Activated naive CD8-positive, alpha-beta T cell treated with anti-CD3 and anti-CD28 coated beads, Interleukin-2, amount 50 U/mL, for 24 hours (primary cell): ENCODE results near the gene PARD6G.
A peak's percentile ranks its signal among the peaks of the same experiment; 100 is the strongest.

ENCODE experiments used
- ATAC-seq: fragments of 150-1000 bp; cut with Tn5 transposase; one replicate; pipeline ENCODE4 v1.10.0; 2021
- DNase-seq: peaks from one replicate; pipeline ENCODE4 v3.0.0; 2021
- H3K27ac Mint-ChIP-seq: one replicate; pipeline ENCODE4 v1.8.0; 2021; ENCODE audit warnings: mild to moderate bottlenecking, mixed read lengths
- H3K27me3 Mint-ChIP-seq: one replicate; pipeline ENCODE4 v1.8.0; 2021; ENCODE audit warnings: mixed read lengths
- H3K36me3 Mint-ChIP-seq: one replicate; pipeline ENCODE4 v1.8.0; 2021; ENCODE audit warnings: low read depth, mixed read lengths
- H3K4me1 Mint-ChIP-seq: one replicate; pipeline ENCODE4 v1.8.0; 2021; ENCODE audit warnings: mixed read lengths
- H3K4me3 Mint-ChIP-seq: one replicate; pipeline ENCODE4 v1.8.0; 2021; ENCODE audit warnings: mild to moderate bottlenecking, moderate library complexity, mixed read lengths
- H3K9me3 Mint-ChIP-seq: one replicate; pipeline ENCODE4 v1.8.0; 2021; ENCODE audit warnings: mixed read lengths

Gene PARD6G

GRCh38 chr18:80129672-80130367, 117.5 kb downstream of the PARD6G start:
- no peaks in the 10 kb centered on the region for H3K27me3 Mint-ChIP-seq
- peaks cover 3% of the 10 kb centered on the region for H3K9me3 Mint-ChIP-seq
- no peak overlapping the region for H3K27ac Mint-ChIP-seq
- H3K4me3 Mint-ChIP-seq: no peak overlapping the region
- H3K4me1 Mint-ChIP-seq: peaks cover 47% of the 10 kb centered on the region
- ATAC-seq: no peak
- H3K36me3 Mint-ChIP-seq: peaks cover 43% of the 10 kb centered on the region
- no peak for DNase-seq

- Mint-ChIP-seq H3K4me1 (peaks cover 47% of the 10 kb centered on the region), H3K4me3 (peak overlapping the region; percentile 2), H3K36me3 (peaks cover 35% of the 10 kb centered on the region), H3K27ac (no peak overlapping the region), H3K27me3 (no peaks in the 10 kb centered on the region), H3K9me3 (peaks cover 3% of the 10 kb centered on the region)
- ATAC-seq: no peak
- DNase-seq: no peak
Measured at GRCh38 chr18:80127635-80128034, 119.7 kb downstream of the PARD6G start.

DNA sequence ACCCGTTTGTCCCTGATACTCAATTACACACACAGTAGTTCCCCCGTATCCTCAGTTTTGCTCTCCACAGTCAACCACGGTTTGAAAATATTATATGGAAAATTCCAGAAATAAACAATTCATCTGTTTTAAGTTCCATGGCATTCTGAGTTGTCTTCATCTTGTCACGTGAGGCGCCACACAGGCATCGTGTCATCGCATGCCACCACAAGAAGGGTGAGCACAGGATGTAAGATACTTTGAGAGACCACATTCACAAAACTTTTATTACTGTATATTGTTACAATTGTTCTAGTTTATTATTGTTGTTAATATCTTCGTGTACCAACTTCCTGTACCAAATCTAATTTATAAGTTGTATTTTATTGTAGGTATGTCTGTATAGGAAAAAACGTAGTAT, 120.5 kb downstream of the PARD6G start:
- H3K27ac Mint-ChIP-seq: peak overlapping the region; percentile 5
- H3K4me1 Mint-ChIP-seq: peaks cover 45% of the 10 kb centered on the region
- peaks cover 36% of the 10 kb centered on the region for H3K36me3 Mint-ChIP-seq
- H3K4me3 Mint-ChIP-seq: peak overlapping the region; percentile 8
- DNase-seq: no peak
- peaks cover 3% of the 10 kb centered on the region for H3K9me3 Mint-ChIP-seq
- ATAC-seq: no peak
- H3K27me3 Mint-ChIP-seq: no peaks in the 10 kb centered on the region

DNA sequence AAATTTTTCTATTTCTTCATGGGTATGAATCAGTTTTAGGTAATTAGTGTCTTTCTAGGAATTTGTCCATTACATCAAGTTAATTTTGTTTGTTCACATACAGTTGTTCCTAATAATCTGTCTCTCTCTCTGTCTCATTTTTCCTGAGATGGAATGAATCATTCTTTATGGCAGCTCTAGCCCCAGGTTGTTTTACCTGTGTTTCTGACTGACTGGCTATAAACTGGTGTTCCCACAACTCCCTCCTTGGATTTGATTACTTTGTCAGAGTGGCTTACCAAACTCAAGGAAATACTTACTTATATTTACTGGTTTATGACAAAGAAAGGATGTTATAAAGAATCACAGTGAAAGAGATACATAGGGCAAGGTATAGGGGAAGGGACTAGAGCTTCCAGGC, 123.2 kb downstream of the PARD6G start:
- H3K4me3 Mint-ChIP-seq: no peak overlapping the region
- ATAC-seq (no peak), DNase-seq (no peak)
- peaks cover 42% of the 10 kb centered on the region for H3K36me3 Mint-ChIP-seq
- H3K9me3 Mint-ChIP-seq: peaks cover 3% of the 10 kb centered on the region
- no peak overlapping the region for H3K27ac Mint-ChIP-seq
- H3K27me3 Mint-ChIP-seq: no peaks in the 10 kb centered on the region
- peaks cover 29% of the 10 kb centered on the region for H3K4me1 Mint-ChIP-seq

- peaks cover 50% of the 10 kb centered on the region for H3K36me3 Mint-ChIP-seq
- H3K27ac Mint-ChIP-seq: no peak overlapping the region
- no peak overlapping the region for H3K4me3 Mint-ChIP-seq
- DNase-seq (no peak), ATAC-seq (no peak)
- peaks cover 18% of the 10 kb centered on the region for H3K4me1 Mint-ChIP-seq
- H3K9me3 Mint-ChIP-seq: no peaks in the 10 kb centered on the region
- H3K27me3 Mint-ChIP-seq: no peaks in the 10 kb centered on the region
Measured at GRCh38 chr18:80120932-80121331, 126.4 kb downstream of the PARD6G start.

GRCh38 chr18:80119111-80119510, 128.2 kb downstream of the PARD6G start:
- no peaks in the 10 kb centered on the region for H3K27me3 Mint-ChIP-seq
- no peak overlapping the region for H3K27ac Mint-ChIP-seq
- peaks cover 27% of the 10 kb centered on the region for H3K4me1 Mint-ChIP-seq
- peaks cover 54% of the 10 kb centered on the region for H3K36me3 Mint-ChIP-seq
- DNase-seq: no peak
- no peaks in the 10 kb centered on the region for H3K9me3 Mint-ChIP-seq
- H3K4me3 Mint-ChIP-seq: no peak overlapping the region
- ATAC-seq: no peak

DNA sequence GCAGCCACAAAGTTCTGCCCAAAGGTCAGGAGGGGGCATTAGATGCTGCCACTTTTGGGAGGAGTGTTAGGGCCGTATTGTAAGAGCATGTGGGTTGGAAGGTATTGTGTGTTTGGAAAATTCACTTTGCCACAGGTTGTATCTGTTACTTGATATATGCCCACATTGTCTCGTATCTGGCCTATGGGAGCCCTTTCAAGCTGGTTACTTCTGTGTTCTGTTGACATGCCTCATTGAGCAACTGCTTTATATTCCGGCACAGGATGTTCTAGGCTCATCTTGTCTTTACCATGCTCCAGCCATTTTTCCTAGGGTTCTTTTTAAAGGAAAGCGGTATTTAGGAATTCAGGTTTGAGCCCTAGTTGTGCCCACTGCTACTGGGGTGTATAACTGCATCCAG, 132.3 kb downstream of the PARD6G start:
- Mint-ChIP-seq H3K27me3 (no peaks in the 10 kb centered on the region), H3K4me1 (peaks cover 43% of the 10 kb centered on the region), H3K9me3 (no peaks in the 10 kb centered on the region), H3K27ac (no peak overlapping the region), H3K36me3 (peaks cover 47% of the 10 kb centered on the region), H3K4me3 (no peak overlapping the region)
- ATAC-seq (no peak), DNase-seq (no peak)

- Mint-ChIP-seq H3K27me3 (no peaks in the 10 kb centered on the region), H3K4me1 (peaks cover 51% of the 10 kb centered on the region), H3K4me3 (no peak overlapping the region), H3K27ac (no peak overlapping the region), H3K36me3 (peaks cover 26% of the 10 kb centered on the region), H3K9me3 (no peaks in the 10 kb centered on the region)
- ATAC-seq (no peak), DNase-seq (no peak)
Measured at GRCh38 chr18:80112624-80113248, 134.6 kb downstream of the PARD6G start.

DNA sequence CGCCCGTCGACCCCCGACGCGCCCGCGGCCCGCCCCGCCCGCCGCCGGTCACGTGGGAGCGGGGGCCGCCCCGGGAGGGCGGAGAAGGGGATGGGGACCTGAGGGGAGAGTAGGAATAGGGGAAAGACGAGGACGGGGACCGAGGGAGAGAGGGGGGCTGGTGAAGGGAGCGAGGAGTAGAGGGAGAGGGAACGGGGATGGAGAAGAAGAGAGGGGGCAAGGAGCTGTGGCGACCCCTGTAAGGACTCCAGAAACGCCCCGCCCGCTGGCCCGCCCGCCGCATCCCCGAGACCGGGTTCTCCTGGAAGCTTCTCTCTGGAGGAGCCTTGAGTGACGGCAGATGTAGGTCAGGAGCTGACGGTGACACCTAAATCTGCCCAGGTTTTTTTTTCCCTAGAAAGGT, 137.6 kb downstream of the PARD6G start:
- peaks cover 16% of the 10 kb centered on the region for H3K36me3 Mint-ChIP-seq
- H3K4me1 Mint-ChIP-seq: peaks cover 47% of the 10 kb centered on the region
- peak overlapping the region; percentile 77 for H3K4me3 Mint-ChIP-seq
- peak; percentile 46 for DNase-seq
- peak overlapping the region; percentile 67 for H3K27ac Mint-ChIP-seq
- peak; percentile 16 for ATAC-seq
- H3K9me3 Mint-ChIP-seq: no peaks in the 10 kb centered on the region
- H3K27me3 Mint-ChIP-seq: no peaks in the 10 kb centered on the region

DNA sequence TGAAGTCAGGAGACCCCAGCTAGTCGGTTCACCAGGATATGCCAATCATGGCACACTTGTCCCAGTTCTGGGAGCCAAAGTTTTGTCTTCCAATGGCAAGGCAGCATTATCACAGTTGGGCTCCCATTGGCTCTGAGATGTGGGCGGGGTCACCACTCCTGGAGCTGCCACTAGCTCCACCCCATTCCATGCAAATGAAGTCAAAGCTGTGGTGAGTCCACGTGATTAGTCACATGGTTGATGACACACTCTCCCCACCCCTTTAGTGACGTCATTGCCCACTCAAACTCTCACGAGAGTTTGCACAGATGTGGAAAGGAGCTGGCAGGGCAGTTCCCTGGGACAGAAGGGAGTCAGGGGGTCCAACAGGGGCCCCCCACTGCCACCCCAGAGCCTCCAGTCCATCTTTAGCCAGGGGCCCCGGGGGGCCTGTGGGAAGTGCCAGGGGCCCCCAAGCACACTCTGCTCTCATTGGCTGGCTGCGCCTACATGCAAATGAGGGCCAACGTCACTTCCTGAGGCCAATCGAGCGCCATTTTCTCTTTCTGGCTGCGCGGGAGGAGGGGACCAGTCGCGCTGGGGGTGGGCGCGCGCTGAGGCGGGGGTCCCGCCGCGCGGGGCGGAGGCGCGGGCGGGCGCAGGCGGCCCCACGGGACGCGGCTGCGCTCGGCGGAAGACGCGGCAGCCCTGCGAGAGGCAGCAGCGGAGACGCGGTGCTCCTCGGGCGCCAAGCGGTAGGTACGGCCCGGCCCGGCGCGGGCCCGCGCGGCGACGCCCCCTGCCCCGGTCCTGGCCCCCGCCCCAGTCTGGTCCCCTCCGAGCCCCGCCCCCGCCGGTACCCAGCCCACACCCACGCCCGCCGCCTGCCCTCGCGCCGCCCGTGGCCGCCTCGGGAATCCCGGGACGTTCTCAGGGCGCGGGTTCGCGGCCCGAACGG, 138.3 kb downstream of the PARD6G start, which contains the start of gene ADNP2:
Gene ADNP2 (plus strand): TSS at position 524 of the 937 bp plus-strand sequence. CDS start 8,281 bp downstream, outside the sequence.
- Mint-ChIP-seq H3K36me3 (peaks cover 12% of the 10 kb centered on the region), H3K27ac (peak within 1 kb of the TSS; percentile 81), H3K4me3 (peak within 1 kb of the TSS; percentile 77), H3K4me1 (peaks cover 45% of the 10 kb centered on the region), H3K27me3 (no peaks in the 10 kb centered on the region), H3K9me3 (no peaks in the 10 kb centered on the region)
- DNase-seq (peak; percentile 83), ATAC-seq (peak; percentile 73)

DNA sequence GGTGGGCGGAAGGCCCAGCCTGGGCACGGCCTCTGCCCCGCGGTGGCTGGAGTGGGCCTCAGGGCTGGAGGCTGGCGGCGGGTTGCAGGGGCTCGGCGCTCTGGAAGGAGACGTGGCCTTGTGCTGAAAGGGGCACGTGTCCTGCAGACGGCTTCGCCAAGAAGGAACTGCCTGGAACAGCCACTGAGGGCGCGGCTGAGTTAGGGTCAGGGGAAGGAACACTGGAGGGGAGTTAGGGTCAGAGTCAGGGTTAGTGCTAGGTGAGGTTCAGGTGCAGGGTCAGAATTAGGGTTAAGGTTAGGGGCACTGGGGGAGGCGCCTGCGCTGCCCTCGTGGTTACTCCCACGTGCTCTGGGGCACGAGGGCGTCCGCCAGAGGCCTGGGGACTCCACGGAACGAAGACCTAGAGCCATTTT, 139.2 kb downstream of the PARD6G start:
- peak overlapping the region; percentile 72 for H3K4me3 Mint-ChIP-seq
- no peaks in the 10 kb centered on the region for H3K27me3 Mint-ChIP-seq
- peaks cover 41% of the 10 kb centered on the region for H3K4me1 Mint-ChIP-seq
- H3K36me3 Mint-ChIP-seq: peaks cover 12% of the 10 kb centered on the region
- DNase-seq (no peak), ATAC-seq (no peak)
- H3K9me3 Mint-ChIP-seq: no peaks in the 10 kb centered on the region
- H3K27ac Mint-ChIP-seq: no peak overlapping the region

DNA sequence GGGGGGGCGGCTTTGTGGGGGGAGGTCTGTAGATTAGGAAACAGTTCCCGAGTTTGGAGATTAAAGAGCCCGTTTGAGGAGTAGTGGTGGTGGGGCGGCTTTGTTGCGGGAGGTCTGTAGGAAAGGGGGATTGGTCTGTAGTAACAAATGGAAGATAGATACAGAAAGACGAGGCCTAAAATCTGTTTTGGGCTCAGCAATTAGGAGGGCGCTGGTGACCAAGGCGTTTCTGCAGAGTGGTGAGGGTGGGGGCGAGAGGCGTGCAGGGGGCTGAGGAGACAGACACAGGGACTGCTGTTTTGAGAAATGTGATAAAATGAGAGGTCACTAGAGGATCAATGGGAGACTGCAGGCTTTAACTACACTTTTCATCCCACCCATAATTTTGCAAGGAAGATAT, 139.9 kb downstream of the PARD6G start:
- no peak overlapping the region for H3K4me3 Mint-ChIP-seq

More for the DNA sequence above, 139.9 kb downstream of the PARD6G start:
- H3K4me1 Mint-ChIP-seq: peaks cover 37% of the 10 kb centered on the region
- ATAC-seq (no peak), DNase-seq (no peak)
- peaks cover 9% of the 10 kb centered on the region for H3K36me3 Mint-ChIP-seq
- H3K27me3 Mint-ChIP-seq: no peaks in the 10 kb centered on the region
- H3K27ac Mint-ChIP-seq: no peak overlapping the region
- no peaks in the 10 kb centered on the region for H3K9me3 Mint-ChIP-seq
